ENCODE measurements around the gene ECT2.

DNA sequence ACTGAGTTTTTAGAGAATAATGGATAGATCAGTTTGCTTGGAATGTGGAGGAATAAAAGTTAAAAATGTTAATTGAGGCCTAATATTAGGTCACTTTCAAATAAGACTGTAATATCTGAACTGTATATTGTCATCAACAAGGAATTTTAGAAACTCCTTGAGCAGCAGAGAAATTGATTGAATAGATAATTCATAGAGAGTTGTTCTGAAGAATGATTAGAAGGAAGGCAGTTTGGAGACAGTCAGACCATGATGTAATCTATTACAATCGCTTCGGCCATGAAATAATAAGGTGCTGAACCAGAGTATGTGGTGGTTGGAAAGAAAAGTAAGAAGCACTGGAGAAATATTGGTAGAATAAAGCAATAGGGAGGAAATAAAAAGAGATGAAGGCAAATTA lies 15.7 kb downstream of the ECT2 start:
- no peak for TF ChIP-seq CTCF (conservative IDR thresholded peaks at IDR 0.05; ENCODE audit: low read depth, low read length)
- TF ChIP-seq EZH2 (IDR thresholded peaks at IDR 0.05; ENCODE audit: low read length, unreplicated experiment), result no peak

All from PC-3 (cell line).